Fibroblast of lung (primary cell): ENCODE data around the gene ZNF451. TPM values are rescaled to one million over a fixed set of nuclear protein-coding genes. Genes with fewer than 3 reads are reported as not detected.
A peak's percentile ranks its signal among the peaks of the same experiment; 100 is the strongest.

Source experiments
- DNase-seq, 2 donors: peaks; one replicate each; pipeline versions ENCODE4 v3.0.0 to v3.0.0-alpha.2; 2010; ENCODE audit warnings: low read depth in 2 of 2
- H2AFZ ChIP-seq: 2 replicates; pipeline ENCODE4 v1.5.1; 2012; ENCODE audit warnings: low read length, control low read depth, inconsistent platforms
- H3K27ac ChIP-seq: 2 replicates; pipeline ENCODE4 v1.5.1; 2011; ENCODE audit warnings: low read length, control low read depth; ENCODE audit not compliant: insufficient read depth
- H3K27me3 ChIP-seq: 2 replicates; pipeline ENCODE4 v1.5.1; 2011; ENCODE audit warnings: mild to moderate bottlenecking, low read length; ENCODE audit not compliant: control insufficient read depth, insufficient read depth
- H3K36me3 ChIP-seq: 2 replicates; pipeline ENCODE4 v1.5.1; 2011; ENCODE audit warnings: low read length; ENCODE audit not compliant: control insufficient read depth, insufficient read depth
- H3K4me1 ChIP-seq: 2 replicates; pipeline ENCODE4 v1.5.1; 2011; ENCODE audit warnings: low read length; ENCODE audit not compliant: control insufficient read depth, insufficient read depth; ENCODE audit errors: extremely low read depth
- H3K4me2 ChIP-seq: 2 replicates; pipeline ENCODE4 v1.5.1; 2011; ENCODE audit warnings: low read length, control low read depth; ENCODE audit not compliant: insufficient read depth; ENCODE audit errors: extremely low read depth
- H3K4me3 ChIP-seq, 4 experiments: fragments of 200-600 bp in 1 of 4; sonication (generic) in 1 of 4; replicated peaks in 1 of 4; 2 replicates each; pipeline ENCODE4 v1.5.1; 2011 to 2016; ENCODE audit warnings: low read length in 4 of 4, low read depth in 3 of 4, mild to moderate bottlenecking in 3 of 4, control low read depth in 2 of 4, inconsistent platforms in 1 of 4, mixed read lengths in 1 of 4; ENCODE audit not compliant: insufficient read depth in 1 of 4; ENCODE audit errors: control extremely low read depth in 1 of 4
- H3K79me2 ChIP-seq: 2 replicates; pipeline ENCODE4 v1.5.1; 2012; ENCODE audit warnings: mild to moderate bottlenecking, low read length, inconsistent platforms; ENCODE audit not compliant: control insufficient read depth, insufficient read depth
- H3K9ac ChIP-seq: 2 replicates; pipeline ENCODE4 v1.5.1; 2011; ENCODE audit warnings: mild to moderate bottlenecking, low read length, control low read depth; ENCODE audit not compliant: insufficient read depth
- H3K9me3 ChIP-seq: 2 replicates; pipeline ENCODE4 v1.5.1; 2012; ENCODE audit warnings: low read depth, low read length; ENCODE audit not compliant: control insufficient read depth, insufficient read depth
- H4K20me1 ChIP-seq: 2 replicates; pipeline ENCODE4 v1.5.1; 2011; ENCODE audit warnings: low read length; ENCODE audit not compliant: control insufficient read depth, insufficient read depth; ENCODE audit errors: extremely low read depth
- EZH2 ChIP-seq: IDR thresholded peaks from 2 replicates; pipeline ENCODE4 v1.5.1; 2012; ENCODE audit warnings: low read length, control low read depth, mild to moderate bottlenecking; ENCODE audit errors: missing control alignments
- polyA plus RNA-seq, 2 donors: library from polyadenylated mRNA; depleted of rRNA in 1 of 2; stranded (reverse) in 1 of 2; unstranded in 1 of 2; fragments of >200 nt; gene quantifications; 2 replicates each; pipeline ENCODE4 v1.2.1, GENCODE V29; 2011 to 2012; ENCODE audit warnings: missing spikeins in 1 of 2
- total RNA-seq: library from RNA; depleted of rRNA; stranded (reverse); fragments of >200 nt; gene quantifications from 2 replicates; pipeline ENCODE4 v1.2.1, GENCODE V29; 2014
- TF ChIP-seq, protein P1 (sequence below), 2 donors: IDR thresholded peaks in 1 of 2; conservative IDR thresholded peaks in 1 of 2; 1 replicate in 1 of 2; 2 replicates in 1 of 2; pipeline ENCODE4 v1.5.1; 2011 to 2012; ENCODE audit warnings: low read length in 2 of 2, control low read depth in 1 of 2, inconsistent platforms in 1 of 2, low read depth in 1 of 2, mild to moderate bottlenecking in 1 of 2

Gene ZNF451
- total and polyA plus RNA-seq, 2 donors (not counting 1 experiment from before 2014, with no cell fraction given) = 30.0 to 74.6 TPM

DNA sequence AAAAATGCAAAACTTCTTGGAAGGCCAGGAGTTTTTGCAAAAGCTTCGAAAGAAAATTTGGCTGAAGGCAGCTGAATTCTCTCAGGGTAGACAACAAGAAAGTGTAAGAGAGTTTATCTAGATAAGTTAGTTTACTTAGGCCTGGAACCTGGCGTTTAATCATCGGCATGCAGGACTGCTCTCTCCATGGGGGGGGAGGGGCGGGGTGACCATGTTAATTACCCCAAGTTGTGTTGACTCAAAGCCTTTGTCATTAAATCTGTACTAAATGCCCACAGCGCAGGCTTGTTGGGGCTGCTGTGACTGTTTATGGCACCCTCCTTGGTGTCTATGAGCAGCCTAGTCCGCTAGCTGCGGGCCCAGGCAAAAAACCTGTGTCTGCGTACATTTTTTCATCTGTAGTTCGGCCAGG is 20.1 kb upstream of the ZNF451 start:
- Histone ChIP-seq H3K27ac (no peak overlapping the region), H3K4me2 (no peak overlapping the region), H3K36me3 (peaks cover 2% of the 10 kb centered on the region), H2AFZ (no peak overlapping the region), H3K4me1 (no peaks in the 10 kb centered on the region), H3K27me3 (no peaks in the 10 kb centered on the region), H4K20me1 (no peaks in the 10 kb centered on the region), H3K79me2 (no peaks in the 10 kb centered on the region), H3K9me3 (no peaks in the 10 kb centered on the region), H3K9ac (no peak overlapping the region), H3K4me3 (no peak overlapping the region)
- peak in 1 of 2 donors; percentile 12 for DNase-seq
- TF ChIP-seq EZH2 = no peak
- TF ChIP-seq, protein P1, sequence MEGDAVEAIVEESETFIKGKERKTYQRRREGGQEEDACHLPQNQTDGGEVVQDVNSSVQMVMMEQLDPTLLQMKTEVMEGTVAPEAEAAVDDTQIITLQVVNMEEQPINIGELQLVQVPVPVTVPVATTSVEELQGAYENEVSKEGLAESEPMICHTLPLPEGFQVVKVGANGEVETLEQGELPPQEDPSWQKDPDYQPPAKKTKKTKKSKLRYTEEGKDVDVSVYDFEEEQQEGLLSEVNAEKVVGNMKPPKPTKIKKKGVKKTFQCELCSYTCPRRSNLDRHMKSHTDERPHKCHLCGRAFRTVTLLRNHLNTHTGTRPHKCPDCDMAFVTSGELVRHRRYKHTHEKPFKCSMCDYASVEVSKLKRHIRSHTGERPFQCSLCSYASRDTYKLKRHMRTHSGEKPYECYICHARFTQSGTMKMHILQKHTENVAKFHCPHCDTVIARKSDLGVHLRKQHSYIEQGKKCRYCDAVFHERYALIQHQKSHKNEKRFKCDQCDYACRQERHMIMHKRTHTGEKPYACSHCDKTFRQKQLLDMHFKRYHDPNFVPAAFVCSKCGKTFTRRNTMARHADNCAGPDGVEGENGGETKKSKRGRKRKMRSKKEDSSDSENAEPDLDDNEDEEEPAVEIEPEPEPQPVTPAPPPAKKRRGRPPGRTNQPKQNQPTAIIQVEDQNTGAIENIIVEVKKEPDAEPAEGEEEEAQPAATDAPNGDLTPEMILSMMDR (conservative IDR thresholded peaks at IDR 0.05 in 1 of 2, IDR thresholded peaks at IDR 0.05 in 1 of 2; ENCODE audit: low read depth in 1 of 2, low read length in 2 of 2) = no peak

DNA sequence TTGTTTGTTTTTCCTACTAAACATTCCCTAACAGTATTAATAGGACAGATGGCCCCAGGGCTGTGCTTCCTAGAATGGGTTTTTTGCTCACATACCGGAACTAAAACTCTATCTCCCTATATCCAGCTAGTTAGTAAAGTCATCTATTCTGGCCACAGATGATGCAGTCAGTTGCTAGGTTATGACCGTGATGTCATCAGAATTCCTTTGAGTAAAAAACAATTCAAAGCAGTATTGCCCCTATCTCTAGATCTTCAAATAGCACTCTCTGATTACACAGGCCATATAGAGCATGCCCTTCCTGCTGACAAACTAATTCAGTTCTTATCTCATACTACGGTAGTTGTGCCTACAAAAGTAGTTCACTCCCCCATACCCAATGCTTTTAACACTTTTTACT is 17.9 kb upstream of the ZNF451 start:
- Histone ChIP-seq H3K9me3 (no peaks in the 10 kb centered on the region), H4K20me1 (no peaks in the 10 kb centered on the region), H3K27ac (no peak overlapping the region), H3K27me3 (no peaks in the 10 kb centered on the region), H3K4me2 (no peak overlapping the region), H3K79me2 (no peaks in the 10 kb centered on the region), H2AFZ (no peak overlapping the region), H3K9ac (no peak overlapping the region), H3K4me1 (no peaks in the 10 kb centered on the region), H3K36me3 (peaks cover 2% of the 10 kb centered on the region), H3K4me3 (no peak overlapping the region)
- TF ChIP-seq EZH2 = no peak
- peak in 1 of 2 donors; percentile 11 for DNase-seq

DNA sequence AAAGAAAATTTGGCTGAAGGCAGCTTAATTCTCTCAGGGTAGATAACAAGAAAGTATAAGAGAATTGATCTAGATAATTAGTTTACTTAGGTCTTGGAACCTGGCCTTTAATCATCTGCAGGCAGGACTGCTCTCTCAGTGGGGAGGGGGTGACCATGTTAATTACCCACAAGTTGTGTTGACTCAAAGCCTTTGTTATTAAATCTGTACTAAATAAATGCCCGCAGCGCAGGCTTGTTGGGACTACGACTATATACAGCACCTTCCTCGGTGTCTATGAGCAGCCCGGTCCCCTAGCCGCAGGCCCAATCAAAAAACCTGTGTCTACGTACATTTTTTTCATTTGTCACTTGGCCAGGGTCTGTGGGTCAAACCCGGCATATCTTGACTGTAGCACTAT is 15.6 kb upstream of the ZNF451 start:
- Histone ChIP-seq H2AFZ (no peak overlapping the region), H3K4me3 (no peak overlapping the region), H4K20me1 (no peaks in the 10 kb centered on the region), H3K4me2 (no peak overlapping the region), H3K9me3 (no peaks in the 10 kb centered on the region), H3K9ac (no peak overlapping the region), H3K27ac (no peak overlapping the region), H3K36me3 (peaks cover 2% of the 10 kb centered on the region), H3K79me2 (no peaks in the 10 kb centered on the region), H3K4me1 (no peaks in the 10 kb centered on the region), H3K27me3 (no peaks in the 10 kb centered on the region)
- DNase-seq = no peak
- TF ChIP-seq EZH2 = no peak
- TF ChIP-seq, protein P1 (conservative IDR thresholded peaks at IDR 0.05 in 1 of 2, IDR thresholded peaks at IDR 0.05 in 1 of 2; ENCODE audit: low read depth in 1 of 2, low read length in 2 of 2) = no peak
